DOHH2 (cell line): ENCODE results near the gene HCK.

Experiments
- CTCF ChIP-seq: fragments of 200-600 bp; sonication (generic); IDR thresholded peaks from one replicate; pipeline ENCODE4 v1.5.1; 2014; ENCODE audit warnings: antibody characterized with exemption, mild to moderate bottlenecking, low read depth, low read length; ENCODE audit not compliant: poor library complexity, severe bottlenecking
- EZH2phosphoT487 ChIP-seq: fragments of 200-600 bp; sonication (generic); IDR thresholded peaks from 2 replicates; pipeline ENCODE4 v1.6.1; 2017; ENCODE audit warnings: borderline replicate concordance, mild to moderate bottlenecking, antibody characterized with exemption, low read length, moderate library complexity, mixed read lengths

GRCh38 chr20:32123088-32123487 is 71.0 kb downstream of the HCK start:
- no peak for TF ChIP-seq CTCF
- no peak for TF ChIP-seq EZH2phosphoT487
